RWPE2 (cell line): ENCODE results near the gene APPBP2.
"Not testable (repeated sequence)": the region's sequence is repeated elsewhere in the genome, so short reads cannot be mapped to it uniquely, and the experiment has no call there.

Experiments used
- ATAC-seq: fragments of 200-7000 bp; cut with Tn5 transposase; 3 replicates; pipeline ENCODE4 v1.9.1; 2021; ENCODE audit warnings: low read depth
- DNase-seq: peaks from one replicate; pipeline ENCODE4 v3.0.0-alpha.2; 2020; ENCODE audit warnings: low spot score
- H3K27ac ChIP-seq: fragments of 450-650 bp; 2 replicates; pipeline ENCODE4 v1.5.1; 2017; ENCODE audit warnings: mild to moderate bottlenecking; ENCODE audit not compliant: poor library complexity, severe bottlenecking
- H3K27me3 ChIP-seq: fragments of 250-450 bp; sonication (Bioruptor Pico); 2 replicates; pipeline ENCODE4 v1.5.1; 2021; ENCODE audit warnings: mild to moderate bottlenecking, moderate library complexity; ENCODE audit not compliant: insufficient read depth, poor library complexity, severe bottlenecking
- H3K36me3 ChIP-seq: fragments of 250-450 bp; sonication (Bioruptor Pico); 2 replicates; pipeline ENCODE4 v1.5.1; 2020; ENCODE audit warnings: low read depth, mild to moderate bottlenecking, moderate library complexity
- H3K4me1 ChIP-seq: fragments of 250-450 bp; sonication (Bioruptor Pico); 2 replicates; pipeline ENCODE4 v1.5.1; 2021; ENCODE audit warnings: mild to moderate bottlenecking, moderate library complexity; ENCODE audit not compliant: insufficient read depth, poor library complexity, severe bottlenecking
- H3K4me3 ChIP-seq: fragments of 250-450 bp; sonication (Bioruptor Pico); 2 replicates; pipeline ENCODE4 v1.5.1; 2021; ENCODE audit warnings: mild to moderate bottlenecking, moderate library complexity; ENCODE audit not compliant: severe bottlenecking
- H3K9me3 ChIP-seq: fragments of 250-450 bp; sonication (Bioruptor Pico); 2 replicates; pipeline ENCODE4 v1.5.1; 2021; ENCODE audit warnings: mild to moderate bottlenecking, moderate library complexity; ENCODE audit not compliant: severe bottlenecking
- TF ChIP-seq, protein P1 (sequence below): fragments of 450-650 bp; IDR thresholded peaks from one replicate; pipeline ENCODE4 v1.5.1; 2017; ENCODE audit warnings: mild to moderate bottlenecking, moderate library complexity; ENCODE audit not compliant: poor library complexity, severe bottlenecking

The APPBP2 gene

GRCh38 chr17:60555786-60556185, 29.7 kb upstream of the APPBP2 start:
- DNase-seq (no peak), ATAC-seq (no peak)
- TF ChIP-seq, protein P1, sequence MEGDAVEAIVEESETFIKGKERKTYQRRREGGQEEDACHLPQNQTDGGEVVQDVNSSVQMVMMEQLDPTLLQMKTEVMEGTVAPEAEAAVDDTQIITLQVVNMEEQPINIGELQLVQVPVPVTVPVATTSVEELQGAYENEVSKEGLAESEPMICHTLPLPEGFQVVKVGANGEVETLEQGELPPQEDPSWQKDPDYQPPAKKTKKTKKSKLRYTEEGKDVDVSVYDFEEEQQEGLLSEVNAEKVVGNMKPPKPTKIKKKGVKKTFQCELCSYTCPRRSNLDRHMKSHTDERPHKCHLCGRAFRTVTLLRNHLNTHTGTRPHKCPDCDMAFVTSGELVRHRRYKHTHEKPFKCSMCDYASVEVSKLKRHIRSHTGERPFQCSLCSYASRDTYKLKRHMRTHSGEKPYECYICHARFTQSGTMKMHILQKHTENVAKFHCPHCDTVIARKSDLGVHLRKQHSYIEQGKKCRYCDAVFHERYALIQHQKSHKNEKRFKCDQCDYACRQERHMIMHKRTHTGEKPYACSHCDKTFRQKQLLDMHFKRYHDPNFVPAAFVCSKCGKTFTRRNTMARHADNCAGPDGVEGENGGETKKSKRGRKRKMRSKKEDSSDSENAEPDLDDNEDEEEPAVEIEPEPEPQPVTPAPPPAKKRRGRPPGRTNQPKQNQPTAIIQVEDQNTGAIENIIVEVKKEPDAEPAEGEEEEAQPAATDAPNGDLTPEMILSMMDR = no peak
- Histone ChIP-seq H3K36me3 (no peaks in the 10 kb centered on the region), H3K9me3 (peaks cover 3% of the 10 kb centered on the region), H3K27ac (no peak overlapping the region), H3K4me3 (no peak overlapping the region), H3K4me1 (no peaks in the 10 kb centered on the region), H3K27me3 (no peaks in the 10 kb centered on the region)

- Histone ChIP-seq H3K4me1 (no peaks in the 10 kb centered on the region), H3K27ac (no peak overlapping the region), H3K4me3 (no peak overlapping the region), H3K36me3 (no peaks in the 10 kb centered on the region), H3K9me3 (peaks cover 3% of the 10 kb centered on the region), H3K27me3 (no peaks in the 10 kb centered on the region)
- no peak for ATAC-seq
- TF ChIP-seq, protein P1 = no peak
- no peak for DNase-seq
Observed at GRCh38 chr17:60554377-60554788, 28.3 kb upstream of the APPBP2 start.

DNA sequence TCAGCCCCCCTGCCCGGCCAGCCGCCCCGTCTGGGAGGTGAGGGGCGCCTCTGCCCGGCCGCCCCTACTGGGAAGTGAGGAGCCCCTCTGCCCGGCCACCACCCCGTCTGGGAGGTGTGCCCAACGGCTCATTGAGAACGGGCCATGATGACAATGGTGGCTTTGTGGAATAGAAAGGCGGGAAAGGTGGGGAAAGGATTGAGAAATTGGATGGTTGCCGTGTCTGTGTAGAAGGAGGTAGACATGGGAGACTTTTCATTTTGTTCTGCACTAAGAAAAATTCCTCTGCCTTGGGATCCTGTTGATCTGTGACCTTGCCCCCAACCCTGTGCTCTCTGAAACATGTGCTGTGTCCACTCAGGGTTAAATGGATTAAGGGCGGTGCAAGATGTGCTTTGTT, 26.2 kb upstream of the APPBP2 start:
- not testable (repeated sequence) for ATAC-seq, H3K9me3 ChIP-seq, H3K27me3 ChIP-seq, H3K4me3 ChIP-seq, H3K4me1 ChIP-seq, H3K27ac ChIP-seq, DNase-seq, H3K36me3 ChIP-seq

DNA sequence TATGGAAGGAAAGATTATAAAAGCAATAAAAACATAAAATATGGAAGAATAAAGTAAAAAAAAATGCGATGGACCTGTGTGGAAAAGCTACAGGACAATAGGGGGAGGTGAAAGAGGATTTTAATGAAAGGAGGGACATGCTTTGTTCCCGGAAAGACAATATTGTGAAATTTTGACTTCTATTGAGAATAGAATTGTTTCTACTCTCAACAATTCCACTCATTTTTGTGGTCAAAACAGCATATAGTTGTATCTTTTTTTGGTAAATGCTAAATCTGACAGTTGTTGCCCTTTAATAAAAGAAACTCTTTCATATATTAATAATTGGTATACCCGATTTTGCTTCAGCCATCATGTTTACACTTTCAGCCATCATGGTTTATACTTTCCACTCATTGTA, 22.9 kb upstream of the APPBP2 start:
- Histone ChIP-seq H3K9me3 (no peaks in the 10 kb centered on the region), H3K4me3 (no peak overlapping the region), H3K27ac (no peak overlapping the region), H3K27me3 (no peaks in the 10 kb centered on the region), H3K4me1 (no peaks in the 10 kb centered on the region), H3K36me3 (no peaks in the 10 kb centered on the region)
- TF ChIP-seq, protein P1 = no peak
- DNase-seq (no peak), ATAC-seq (no peak)

DNA sequence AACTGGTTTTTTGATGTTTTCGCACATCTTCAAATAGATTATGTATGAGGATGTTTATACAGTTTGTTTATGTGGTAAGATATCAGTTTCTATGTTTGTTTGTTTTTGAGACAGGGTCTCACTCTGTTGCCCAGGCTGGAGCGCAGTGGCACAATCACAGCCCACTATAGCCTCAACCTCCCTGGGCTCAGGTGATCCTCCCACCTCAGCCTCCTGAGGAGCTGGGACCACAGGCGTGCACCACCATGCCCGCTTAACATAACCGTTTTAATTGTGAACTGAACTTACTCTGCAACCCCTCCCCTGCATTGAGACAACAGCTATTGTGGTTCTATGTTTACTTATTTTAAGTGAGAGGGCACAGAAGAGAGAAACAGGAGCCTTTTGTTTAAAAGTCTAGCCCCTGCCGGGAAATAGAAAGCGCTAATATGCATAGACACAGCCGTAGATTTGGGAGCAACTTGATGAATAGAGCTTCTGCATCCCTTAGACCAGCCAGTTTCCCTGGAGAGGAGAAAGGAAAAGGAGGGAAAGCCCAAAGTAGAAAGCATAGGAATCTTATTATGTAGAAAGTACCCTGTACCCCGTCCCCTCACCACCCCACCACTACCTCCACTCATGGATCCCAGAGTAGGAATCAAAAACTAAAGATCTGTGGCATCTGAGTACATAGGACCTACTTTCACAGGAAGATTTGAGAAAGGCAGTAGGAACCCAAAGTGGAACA, 19.6 kb upstream of the APPBP2 start:
- ATAC-seq = no peak
- H3K4me1 ChIP-seq = no peaks in the 10 kb centered on the region
- no peak overlapping the region for H3K27ac ChIP-seq
- H3K9me3 ChIP-seq = no peaks in the 10 kb centered on the region
- H3K4me3 ChIP-seq = no peak overlapping the region
- TF ChIP-seq, protein P1 = no peak
- H3K36me3 ChIP-seq = no peaks in the 10 kb centered on the region
- DNase-seq = no peak
- no peaks in the 10 kb centered on the region for H3K27me3 ChIP-seq
